Esophagus squamous epithelium (tissue), 4 donors: ENCODE data around the gene DNAI7.

Experiments used
- CTCF ChIP-seq, 6 experiments: fragments of 450-650 bp in 4 of 6; fragments of 200-600 bp in 2 of 6; sonication (generic) in 2 of 6; IDR thresholded peaks; one replicate each; pipeline ENCODE4 v1.5.1; 2016 to 2019; ENCODE audit warnings: antibody characterized with exemption in 6 of 6, mild to moderate bottlenecking in 4 of 6, moderate library complexity in 4 of 6
- POLR2A ChIP-seq, 4 donors: fragments of 450-650 bp; IDR thresholded peaks; one replicate each; pipeline ENCODE4 v1.6.1; 2017; ENCODE audit warnings: antibody characterized with exemption in 4 of 4, mild to moderate bottlenecking in 4 of 4, moderate library complexity in 3 of 4

GRCh38 chr12:25107920-25108319, 87.0 kb downstream of the DNAI7 start:
- no peak for TF ChIP-seq CTCF (IDR thresholded peaks at IDR 0.05)
- no peak for TF ChIP-seq POLR2A (IDR thresholded peaks at IDR 0.05)
